Activated naive CD4-positive, alpha-beta T cell treated with anti-CD3 and anti-CD28 coated beads, Interleukin-2, amount 50 U/mL, for 72 hours (primary cell): ENCODE data around the gene SYT7. TPM values are rescaled to one million over a fixed set of nuclear protein-coding genes. Genes with fewer than 3 reads are reported as not detected.

Source experiments
- ATAC-seq, 2 donors: fragments of 150-1000 bp; cut with Tn5 transposase; 2 replicates each; pipeline ENCODE4 v1.10.0; 2021; ENCODE audit warnings: mild to moderate bottlenecking in 2 of 2, moderate library complexity in 2 of 2
- DNase-seq, 2 donors: peaks; one replicate each; pipeline ENCODE4 v3.0.0; 2021 to 2022; ENCODE audit warnings: low spot score in 2 of 2
- H3K27ac Mint-ChIP-seq, 2 donors: one replicate each; pipeline ENCODE4 v1.8.0; 2022; ENCODE audit warnings: mild to moderate bottlenecking in 2 of 2, mixed read lengths in 2 of 2
- H3K36me3 Mint-ChIP-seq, 2 donors: one replicate each; pipeline ENCODE4 v1.8.0; 2022; ENCODE audit warnings: mixed read lengths in 2 of 2
- H3K9me3 Mint-ChIP-seq, 2 donors: one replicate each; pipeline ENCODE4 v1.8.0; 2022; ENCODE audit warnings: mixed read lengths in 2 of 2
- total RNA-seq, 2 donors: library from RNA; stranded (reverse); gene quantifications; one replicate each; pipeline ENCODE4 v1.2.3, GENCODE V29; 2022

SYT7 gene
- total RNA-seq, 2 donors from 2014 or later: not detected

DNA sequence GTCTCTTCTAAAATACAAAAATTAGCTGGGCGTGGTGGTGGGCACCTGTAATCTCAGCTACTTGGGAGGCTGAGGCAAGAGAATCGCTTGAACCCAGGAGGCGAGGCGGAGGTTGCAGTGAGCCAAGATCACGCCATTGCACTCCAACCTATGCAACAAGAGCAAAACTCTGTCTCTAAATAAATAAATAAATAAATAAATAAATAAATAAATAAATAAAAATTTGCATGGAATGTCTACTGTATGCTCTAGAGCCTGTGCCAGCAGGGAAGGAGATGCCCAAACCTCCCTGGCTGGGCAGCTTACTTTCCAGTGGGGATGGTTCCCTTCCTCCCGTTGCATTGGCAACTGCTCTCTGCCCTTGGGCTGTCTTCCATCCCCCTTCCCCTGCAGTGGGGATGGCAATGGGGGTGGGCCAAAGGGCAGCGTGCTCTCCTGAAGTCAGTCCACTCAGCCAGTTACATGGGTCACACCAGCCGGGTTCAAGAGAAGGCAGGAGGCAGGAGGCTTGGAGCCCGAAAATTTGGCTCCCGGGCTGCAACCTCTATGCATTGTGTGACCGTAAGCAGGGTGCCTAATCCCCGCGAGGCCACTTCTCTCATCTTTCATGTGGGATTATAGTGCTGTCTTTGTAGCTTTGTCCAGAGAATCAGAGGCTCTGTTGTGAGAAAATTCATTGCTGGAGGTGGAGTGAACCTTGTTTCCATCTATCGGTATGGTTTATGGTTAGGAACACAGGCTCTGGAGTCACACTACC, 73.7 kb downstream of the SYT7 start:
- ATAC-seq (no peak), DNase-seq (no peak)
- Mint-ChIP-seq H3K9me3 (no peaks in the 10 kb centered on the region), H3K36me3 (peaks cover 0 to 8% of the 10 kb centered on the region in 2 donors), H3K27ac (no peak overlapping the region)

DNA sequence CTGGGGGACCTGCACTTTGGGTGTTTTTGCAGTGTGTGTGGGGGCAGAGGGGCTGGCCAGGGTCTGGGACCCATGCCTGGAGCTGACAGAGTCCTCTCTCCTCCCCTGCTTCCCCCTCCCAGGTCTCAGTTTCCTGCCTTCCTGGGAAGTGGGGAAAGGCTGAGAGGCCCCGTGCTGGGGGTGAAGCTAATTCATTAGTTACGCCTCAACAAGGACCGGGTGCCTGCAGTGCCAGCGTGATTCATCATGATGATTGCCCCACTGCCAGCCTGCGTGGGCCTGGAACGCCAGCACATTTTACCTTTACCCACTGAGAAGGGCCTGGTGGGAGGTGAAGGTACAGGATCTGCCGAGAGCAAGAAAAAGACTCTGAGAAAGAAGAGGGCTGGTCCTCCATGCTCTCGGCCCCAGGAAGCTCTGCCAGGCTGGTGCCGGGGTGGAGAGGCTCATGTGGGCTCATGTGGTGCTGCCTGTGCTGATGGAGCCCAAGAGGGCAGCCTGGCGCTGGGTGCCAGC, 75.2 kb downstream of the SYT7 start:
- Mint-ChIP-seq H3K9me3 (no peaks in the 10 kb centered on the region), H3K36me3 (peaks cover 0 to 8% of the 10 kb centered on the region in 2 donors), H3K27ac (no peak overlapping the region)
- DNase-seq: no peak
- no peak for ATAC-seq

DNA sequence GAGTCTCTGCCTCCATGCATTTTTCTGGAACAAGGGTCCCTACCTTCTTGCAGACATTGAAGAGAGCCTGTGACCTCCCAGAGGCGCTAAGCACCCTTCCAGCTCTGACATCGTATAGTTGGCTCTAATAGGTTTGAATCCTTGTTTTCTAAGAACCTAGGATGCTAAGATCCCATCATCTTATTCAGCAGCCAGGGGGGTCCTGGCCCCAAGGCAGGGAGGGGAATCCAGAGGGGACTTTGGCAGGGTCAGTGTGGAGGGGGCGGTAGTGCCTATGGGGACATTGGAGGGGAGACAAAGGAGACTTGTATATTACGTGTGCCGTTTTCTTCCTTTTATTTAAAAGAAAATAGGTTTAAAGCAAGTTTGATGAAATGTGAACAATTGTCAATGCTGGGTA, 75.8 kb downstream of the SYT7 start:
- peaks cover 0 to 8% of the 10 kb centered on the region in 2 donors for H3K36me3 Mint-ChIP-seq
- ATAC-seq (no peak), DNase-seq (no peak)
- no peaks in the 10 kb centered on the region for H3K9me3 Mint-ChIP-seq
- H3K27ac Mint-ChIP-seq: no peak overlapping the region

DNA sequence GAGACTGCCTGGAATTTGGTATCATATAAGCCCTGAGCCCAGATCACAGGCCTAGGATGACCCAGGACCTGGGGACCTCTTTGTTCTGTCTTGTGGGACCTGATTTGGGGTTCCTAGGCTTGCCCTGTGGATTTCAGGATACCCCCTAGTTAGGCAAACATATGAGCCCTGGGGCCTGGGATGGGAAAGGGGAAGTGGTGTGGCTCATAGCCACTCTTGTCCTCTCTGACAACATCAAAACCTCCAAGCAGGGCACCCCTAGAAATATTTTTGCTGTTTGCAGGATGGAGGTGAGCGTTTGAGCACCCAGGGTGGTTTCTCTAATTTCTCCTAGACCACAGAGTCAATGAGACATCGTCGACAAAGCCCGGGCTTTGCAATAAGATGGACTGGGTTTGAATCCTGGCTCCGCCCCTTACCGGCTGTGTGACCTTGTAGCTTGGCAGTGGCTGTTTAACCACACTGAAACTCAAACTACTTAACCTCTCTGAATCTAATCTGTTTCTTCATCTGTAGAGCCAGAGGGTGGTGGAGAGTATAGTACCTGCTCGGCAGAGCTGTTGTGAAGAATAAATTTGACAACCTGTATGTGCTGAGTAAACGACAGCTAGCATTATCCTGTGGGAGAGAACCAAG, 77.6 kb downstream of the SYT7 start:
- DNase-seq (no peak), ATAC-seq (no peak)
- no peaks in the 10 kb centered on the region for H3K9me3 Mint-ChIP-seq
- H3K36me3 Mint-ChIP-seq: peaks cover 0 to 8% of the 10 kb centered on the region in 2 donors
- no peak overlapping the region for H3K27ac Mint-ChIP-seq

DNA sequence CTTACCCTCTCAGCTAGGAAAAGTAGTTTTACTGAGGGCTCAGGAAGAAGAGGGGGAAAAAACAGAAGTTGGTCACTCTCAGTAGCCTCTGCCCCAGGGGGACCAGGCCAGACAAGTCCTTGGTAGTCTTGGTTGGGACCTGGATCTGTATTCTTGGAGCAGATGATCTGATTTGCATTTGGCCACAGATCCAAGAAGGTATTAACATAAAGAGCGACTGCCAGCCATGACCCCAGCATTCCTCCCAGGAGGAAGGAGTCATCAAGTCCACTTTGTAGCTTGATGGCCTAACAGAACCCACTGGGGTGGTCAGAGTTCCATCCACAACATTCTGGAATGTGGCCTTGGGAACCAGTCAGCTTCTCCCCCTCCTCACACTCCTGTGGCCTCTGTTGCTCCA, 78.4 kb downstream of the SYT7 start:
- DNase-seq (no peak), ATAC-seq (no peak)
- H3K9me3 Mint-ChIP-seq: no peaks in the 10 kb centered on the region
- peaks cover 0 to 3% of the 10 kb centered on the region in 2 donors for H3K36me3 Mint-ChIP-seq
- no peak overlapping the region for H3K27ac Mint-ChIP-seq

DNA sequence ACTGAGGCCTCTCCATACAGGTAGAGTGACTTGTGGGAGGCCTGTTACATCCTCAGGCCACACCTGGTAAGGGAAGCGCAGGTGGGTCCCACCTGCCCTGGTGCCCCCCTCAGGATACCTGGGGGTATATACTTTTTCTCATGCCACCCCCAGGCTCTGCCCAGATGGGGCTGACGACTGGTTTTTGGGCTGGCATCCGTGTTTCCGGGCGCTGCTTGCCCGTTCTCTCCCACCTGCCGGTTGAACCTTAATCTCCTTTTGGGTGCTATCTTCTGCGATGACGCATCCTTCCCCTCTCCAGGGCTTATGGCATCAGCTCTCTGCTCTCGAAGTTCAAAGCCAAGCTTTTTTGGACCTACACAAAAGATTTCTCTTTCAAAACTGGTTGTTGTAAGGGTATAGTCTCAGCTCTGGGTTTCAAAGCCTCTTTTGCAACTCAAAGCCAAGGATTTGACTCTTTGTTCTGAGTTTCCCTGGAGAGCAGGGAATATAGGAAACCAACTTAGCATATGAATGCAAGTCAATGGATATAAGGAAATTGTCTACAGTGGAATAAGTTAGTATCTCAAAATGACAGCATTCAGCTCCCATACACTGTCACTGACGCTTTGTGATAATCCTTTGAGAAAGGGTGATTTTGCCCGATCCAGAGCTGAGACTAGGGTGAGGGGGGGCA, 80.9 kb downstream of the SYT7 start:
- Mint-ChIP-seq H3K27ac (no peak overlapping the region), H3K36me3 (no peaks in the 10 kb centered on the region), H3K9me3 (no peaks in the 10 kb centered on the region)
- no peak for ATAC-seq
- DNase-seq: no peak

DNA sequence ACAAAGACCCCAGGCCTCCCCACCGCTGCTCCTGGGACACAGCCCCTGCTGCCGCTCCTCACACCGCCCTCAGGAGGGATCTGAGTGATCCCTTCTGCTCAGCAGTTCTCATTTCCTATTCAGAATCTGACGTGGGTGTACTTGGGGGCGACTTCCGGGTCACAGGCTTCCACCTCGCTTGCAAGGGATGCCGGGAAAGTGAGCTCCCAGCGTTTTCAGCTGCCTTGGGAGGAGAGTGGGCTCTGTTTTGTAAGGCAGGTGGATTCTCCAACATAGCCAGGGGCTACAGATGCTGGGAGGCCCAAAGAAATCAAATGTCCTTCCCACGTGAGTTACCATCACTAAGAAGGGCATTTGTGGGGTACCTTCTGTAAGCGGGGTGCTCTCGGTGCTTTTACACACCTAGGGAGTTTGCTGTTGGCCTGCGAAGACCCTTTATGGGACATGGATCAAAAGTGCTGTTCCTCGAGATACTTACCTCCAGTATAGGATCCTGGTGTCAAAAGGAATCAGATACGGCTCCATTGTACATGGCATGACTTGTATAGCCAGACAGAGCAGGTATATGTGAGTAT, 82.0 kb downstream of the SYT7 start:
- ATAC-seq: no peak
- no peak overlapping the region for H3K27ac Mint-ChIP-seq
- no peaks in the 10 kb centered on the region for H3K9me3 Mint-ChIP-seq
- H3K36me3 Mint-ChIP-seq: no peaks in the 10 kb centered on the region
- DNase-seq: no peak

DNA sequence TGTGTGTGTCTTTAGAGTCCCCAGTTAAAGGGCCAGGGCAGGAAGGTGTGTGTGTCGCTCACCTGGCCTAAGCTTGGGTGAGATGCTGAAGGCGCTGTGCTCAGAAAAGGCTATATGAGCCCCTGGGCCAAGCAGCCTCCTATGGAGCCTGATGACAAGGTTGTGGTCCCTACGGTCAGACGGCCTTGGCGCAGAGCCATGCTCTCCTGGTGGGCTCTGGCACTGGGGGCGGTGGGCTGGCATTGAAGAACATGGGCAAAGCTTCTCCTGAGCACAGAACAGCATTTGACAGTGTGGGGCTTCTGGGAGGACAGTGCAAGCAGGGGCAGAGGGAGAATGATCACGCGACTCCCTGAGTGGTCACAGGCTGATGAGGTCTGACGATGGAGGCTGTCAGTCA, 83.0 kb downstream of the SYT7 start:
- ATAC-seq (no peak), DNase-seq (no peak)
- H3K9me3 Mint-ChIP-seq: no peaks in the 10 kb centered on the region
- H3K36me3 Mint-ChIP-seq: no peaks in the 10 kb centered on the region
- H3K27ac Mint-ChIP-seq: no peak overlapping the region

DNA sequence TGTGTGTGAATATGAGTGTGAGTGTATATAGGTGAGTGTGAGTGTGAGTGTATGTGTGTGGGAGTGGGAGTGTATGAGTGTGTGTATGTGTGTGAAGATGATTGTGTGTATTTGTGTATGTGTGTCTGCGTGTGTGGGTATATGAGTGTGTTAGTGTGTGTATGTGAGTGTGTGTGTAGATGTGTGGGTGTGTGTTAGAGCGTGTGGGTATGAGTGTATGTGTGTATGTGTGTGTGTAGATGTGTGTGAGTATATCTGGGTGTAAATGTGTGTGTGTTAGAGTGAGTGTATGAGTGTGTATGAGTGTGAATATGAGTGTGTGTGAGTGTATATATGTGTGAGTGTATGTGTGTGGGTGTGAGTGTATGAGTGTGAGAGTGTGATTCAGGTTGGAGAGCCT, 83.4 kb downstream of the SYT7 start:
- Mint-ChIP-seq H3K9me3 (no peaks in the 10 kb centered on the region), H3K27ac (no peak overlapping the region), H3K36me3 (no peaks in the 10 kb centered on the region)
- ATAC-seq: no peak
- DNase-seq: no peak

DNA sequence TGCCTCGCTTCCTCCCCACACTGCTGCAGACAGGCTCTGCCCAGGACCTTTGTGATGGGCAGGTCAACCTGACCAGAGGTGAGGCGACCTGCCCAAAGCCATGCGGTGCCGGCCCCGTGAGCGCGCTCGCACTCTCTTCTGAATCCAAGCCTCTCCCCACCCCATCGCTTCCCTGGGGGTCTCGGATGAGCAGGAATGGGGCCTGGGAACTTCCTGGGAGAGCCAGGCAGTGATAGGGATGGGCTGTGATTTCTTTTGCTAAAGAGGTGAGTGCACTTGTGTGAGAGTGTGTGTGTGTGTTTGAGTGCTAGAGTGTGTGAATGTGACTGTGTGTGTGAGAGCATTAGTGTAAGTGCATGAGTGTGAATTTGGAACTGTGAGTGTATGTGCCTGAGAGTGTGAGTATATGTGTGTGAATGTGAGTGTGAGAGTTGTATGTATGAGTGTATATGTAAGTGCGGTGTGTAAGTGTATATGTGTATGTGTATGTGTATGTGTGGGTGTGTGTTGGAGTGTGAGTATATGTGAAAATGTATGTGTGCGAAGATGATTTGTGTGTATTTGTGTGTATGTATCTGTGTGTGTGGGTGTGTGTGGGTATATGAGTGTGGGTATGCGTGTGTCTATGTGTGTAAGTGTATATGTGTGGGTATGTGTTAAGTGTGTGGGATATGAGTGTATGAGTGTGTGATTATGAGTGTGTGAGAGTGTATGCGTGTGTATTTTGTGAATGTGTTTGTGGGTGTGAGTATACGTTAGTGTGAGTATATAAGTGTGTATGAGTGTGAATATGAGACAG, 84.1 kb downstream of the SYT7 start:
- Mint-ChIP-seq H3K36me3 (no peaks in the 10 kb centered on the region), H3K9me3 (no peaks in the 10 kb centered on the region), H3K27ac (no peak overlapping the region)
- no peak for ATAC-seq
- DNase-seq: no peak

DNA sequence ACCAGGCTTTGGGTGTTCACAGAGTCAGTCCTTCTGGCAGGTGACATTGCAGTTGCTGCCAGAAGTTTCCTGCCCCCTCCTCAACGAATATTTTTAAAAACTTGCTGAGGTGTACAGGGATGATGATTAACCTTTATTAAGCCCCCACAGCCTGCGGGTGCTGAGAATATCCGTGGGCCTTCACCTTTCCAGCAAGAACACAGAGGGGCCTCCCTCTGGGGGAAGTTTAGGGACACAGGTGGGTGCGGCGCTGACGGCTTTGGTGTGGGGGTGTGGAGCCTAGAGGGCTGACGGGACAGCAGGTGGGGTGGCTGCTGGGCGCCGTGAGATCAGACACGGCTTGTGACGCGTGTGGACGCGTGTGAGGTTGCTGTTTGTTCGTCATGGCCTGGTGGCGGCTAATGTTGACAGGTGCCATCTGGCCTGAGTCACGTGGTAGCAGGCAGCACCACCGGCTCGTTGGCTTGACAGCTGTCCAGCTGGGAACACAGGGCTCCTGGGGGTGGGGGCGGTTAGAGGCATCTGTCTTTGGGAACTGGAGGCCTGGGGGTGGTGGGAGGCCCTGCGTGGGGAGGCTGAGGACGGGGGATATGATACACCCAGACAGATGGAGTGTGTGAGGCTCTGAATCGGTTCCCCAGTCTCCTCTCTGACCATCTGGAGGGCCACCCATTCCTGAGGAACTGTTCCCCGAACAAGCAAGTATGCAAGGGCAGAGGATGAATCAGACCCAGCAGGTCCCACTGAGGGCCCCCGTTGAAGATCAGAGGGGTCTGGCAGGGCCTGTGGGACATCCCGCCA, 84.9 kb downstream of the SYT7 start:
- Mint-ChIP-seq H3K36me3 (no peaks in the 10 kb centered on the region), H3K27ac (no peak overlapping the region), H3K9me3 (no peaks in the 10 kb centered on the region)
- DNase-seq (no peak), ATAC-seq (no peak)

DNA sequence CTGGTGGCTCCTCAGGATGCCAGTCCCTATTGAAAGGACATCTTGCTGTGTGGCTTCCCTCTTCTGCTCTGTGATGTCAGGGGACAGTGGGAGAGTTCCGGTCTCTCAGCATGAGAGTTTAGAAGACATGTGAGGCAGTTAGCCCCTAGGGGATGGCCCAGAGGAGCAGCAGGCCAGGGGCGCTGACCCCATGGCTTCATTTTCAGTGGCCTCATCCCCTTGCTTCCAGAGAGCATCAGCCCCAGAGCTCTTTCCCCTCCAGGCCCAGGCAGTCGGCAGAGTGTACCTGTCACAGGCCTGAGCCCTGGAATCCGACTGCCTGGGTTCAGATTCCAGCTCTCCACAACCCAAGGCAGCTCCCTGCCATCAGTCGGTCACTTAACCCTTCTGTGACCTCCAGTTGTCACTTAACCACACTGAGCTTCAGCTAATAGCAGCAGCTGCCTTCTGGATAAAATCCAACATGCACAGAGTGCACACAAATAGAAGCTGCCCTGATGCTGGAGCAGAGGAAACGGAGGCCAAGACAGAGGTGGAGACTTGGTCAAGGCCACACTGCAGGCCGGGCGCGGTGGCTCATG, 86.4 kb downstream of the SYT7 start:
- DNase-seq: no peak
- Mint-ChIP-seq H3K36me3 (no peaks in the 10 kb centered on the region), H3K27ac (no peak overlapping the region), H3K9me3 (no peaks in the 10 kb centered on the region)
- no peak for ATAC-seq

DNA sequence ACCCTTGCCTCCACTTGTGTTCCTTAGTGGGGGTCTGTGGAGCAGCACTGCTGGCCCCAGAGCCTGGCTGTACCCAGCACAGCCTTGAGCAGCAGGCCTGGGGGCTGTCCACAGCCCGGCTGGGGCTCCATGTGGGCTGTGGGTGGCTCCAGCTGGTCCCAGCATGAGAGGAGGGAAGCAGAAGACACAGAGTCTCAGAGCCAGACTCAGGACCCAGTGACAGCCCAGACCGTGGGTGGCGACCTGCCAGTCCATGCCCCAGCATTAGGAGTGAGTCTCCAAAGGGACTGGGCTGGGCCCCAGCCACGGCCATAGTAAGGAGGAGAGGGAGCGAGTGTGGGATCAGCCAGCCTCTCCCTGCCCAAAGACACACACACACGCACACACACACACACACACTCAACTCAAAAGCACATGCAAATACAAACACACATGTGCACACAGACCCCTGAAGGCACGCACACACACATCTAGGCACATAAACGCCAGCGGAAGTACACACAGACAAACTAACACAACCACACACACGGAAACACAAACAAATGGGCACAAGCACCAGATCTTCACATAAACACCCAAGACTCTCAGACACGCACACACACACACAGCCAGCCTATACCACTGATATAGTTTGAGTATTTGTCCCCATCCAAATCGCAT, 89.0 kb downstream of the SYT7 start:
- no peaks in the 10 kb centered on the region for H3K9me3 Mint-ChIP-seq
- no peak overlapping the region for H3K27ac Mint-ChIP-seq
- no peak for DNase-seq
- no peaks in the 10 kb centered on the region for H3K36me3 Mint-ChIP-seq
- ATAC-seq: no peak

DNA sequence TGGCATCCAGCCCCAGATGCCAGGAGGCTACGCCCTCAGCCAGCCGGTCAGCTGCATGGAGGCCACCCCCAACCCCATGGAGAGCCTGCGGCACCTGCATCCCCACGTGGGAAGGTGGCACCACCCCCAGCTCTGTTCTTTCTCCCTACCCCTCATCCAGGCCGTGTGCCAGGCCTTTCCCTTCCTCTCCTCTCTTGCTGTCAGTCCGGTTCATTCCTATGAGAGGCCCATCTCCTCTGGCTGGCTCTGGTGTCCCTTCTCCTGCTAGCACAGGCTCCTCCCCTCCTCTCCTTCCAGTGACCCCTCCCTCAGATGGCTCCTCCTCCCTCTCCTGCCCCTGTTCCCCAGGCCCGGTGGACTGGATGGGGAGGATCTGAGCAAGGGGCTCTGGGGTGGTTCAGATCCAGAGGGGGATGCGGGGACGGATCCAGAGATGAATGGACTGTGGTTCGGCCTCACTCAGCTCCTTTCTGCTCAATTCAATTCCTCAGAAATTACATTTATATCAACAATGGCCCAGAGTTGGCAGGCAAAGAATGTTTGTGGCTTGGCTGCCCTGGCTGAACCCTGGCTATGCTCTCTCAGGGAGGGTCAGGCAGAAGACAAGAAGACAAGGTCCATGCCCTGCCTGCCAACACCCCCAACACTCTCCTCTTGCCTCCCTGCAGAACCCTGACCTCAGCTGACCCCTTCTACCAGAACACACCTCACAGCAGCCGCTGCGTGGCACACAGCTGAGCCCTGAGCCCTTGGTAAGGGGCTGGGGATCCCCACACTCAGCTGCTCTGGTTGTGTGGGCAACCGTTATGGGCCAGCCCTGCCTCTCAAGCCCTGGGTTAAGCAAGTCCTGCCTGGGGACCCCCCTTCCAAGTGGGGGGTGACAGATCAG, 90.8 kb downstream of the SYT7 start:
- Mint-ChIP-seq H3K36me3 (no peaks in the 10 kb centered on the region), H3K9me3 (no peaks in the 10 kb centered on the region), H3K27ac (no peak overlapping the region)

More for the DNA sequence above, 90.8 kb downstream of the SYT7 start:
- no peak for ATAC-seq
- no peak for DNase-seq
